Left colon (tissue), 2 donors: ENCODE results near the gene TMEM100. TPM values are rescaled to one million over a fixed set of nuclear protein-coding genes. Genes with fewer than 3 reads are reported as not detected.

Source experiments
- ATAC-seq: fragments of 200-7000 bp; cut with Tn5 transposase; one replicate; pipeline ENCODE4 v1.9.1; 2020; ENCODE audit warnings: mild to moderate bottlenecking, moderate library complexity
- DNase-seq, 2 donors: peaks; one replicate each; pipeline ENCODE4 v3.0.0-alpha.2; 2020
- intact Hi-C, 2 donors: fragments of 100-400 bp; cut with DNase I in 1 of 2; cut with micrococcal nuclease in 1 of 2; formaldehyde crosslinking; loops; one replicate each; pipeline versions ENCODE4 v1.11.2 to v1.14.0; 2022; cut with DNase I, micrococcal nuclease
- total RNA-seq, 2 donors: library from RNA; stranded (reverse); fragmentation: NEBNext Ultra II Directional; extraction: Animal tissue kit (Norgen Biotek cat#: 25700); gene quantifications; one replicate each; pipeline ENCODE4 v1.2.1, GENCODE V29; 2021
- donor health status: DM: no; HTN: no; CAD: no.
- donor health status: DM: yes; HTN: yes; CAD: no.

Gene TMEM100
- total RNA-seq, 2 donors from 2014 or later, result 4.9 to 6.1 TPM

- DNase-seq, result peak in 1 of 2 donors; percentile 21
- intact Hi-C loops, result no loop called here
Observed at GRCh38 chr17:55726440-55726839, 3.8 kb upstream of the TMEM100 start.

DNA sequence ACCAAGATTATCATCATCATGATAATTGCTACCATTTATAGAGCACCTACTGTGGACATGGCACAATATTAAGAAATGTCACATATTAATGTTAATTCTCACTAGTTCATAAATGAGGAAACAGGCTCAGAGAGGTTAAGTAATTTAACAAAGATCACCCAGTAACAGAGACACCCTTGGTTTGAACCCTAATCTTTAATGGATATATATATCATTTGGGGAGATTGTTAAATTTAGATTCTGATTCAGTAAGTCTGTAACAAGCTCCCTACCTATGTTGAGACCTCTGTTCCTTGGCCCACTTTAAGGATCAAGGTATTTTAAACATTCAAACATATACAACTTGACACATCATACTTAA is 804 bp upstream of the TMEM100 start:
- intact Hi-C loops, result no loop called here

More at GRCh38 chr17:55726440-55726839, 3.8 kb upstream of the TMEM100 start:
- no peak for ATAC-seq

GRCh38 chr17:55722016-55722736 is 488 bp downstream of the TMEM100 start:
- intact Hi-C loops, result no loop called here
- ATAC-seq, result no peak
- no peak for DNase-seq

More for the DNA sequence above, 804 bp upstream of the TMEM100 start:
- no peak for DNase-seq
- ATAC-seq, result no peak

DNA sequence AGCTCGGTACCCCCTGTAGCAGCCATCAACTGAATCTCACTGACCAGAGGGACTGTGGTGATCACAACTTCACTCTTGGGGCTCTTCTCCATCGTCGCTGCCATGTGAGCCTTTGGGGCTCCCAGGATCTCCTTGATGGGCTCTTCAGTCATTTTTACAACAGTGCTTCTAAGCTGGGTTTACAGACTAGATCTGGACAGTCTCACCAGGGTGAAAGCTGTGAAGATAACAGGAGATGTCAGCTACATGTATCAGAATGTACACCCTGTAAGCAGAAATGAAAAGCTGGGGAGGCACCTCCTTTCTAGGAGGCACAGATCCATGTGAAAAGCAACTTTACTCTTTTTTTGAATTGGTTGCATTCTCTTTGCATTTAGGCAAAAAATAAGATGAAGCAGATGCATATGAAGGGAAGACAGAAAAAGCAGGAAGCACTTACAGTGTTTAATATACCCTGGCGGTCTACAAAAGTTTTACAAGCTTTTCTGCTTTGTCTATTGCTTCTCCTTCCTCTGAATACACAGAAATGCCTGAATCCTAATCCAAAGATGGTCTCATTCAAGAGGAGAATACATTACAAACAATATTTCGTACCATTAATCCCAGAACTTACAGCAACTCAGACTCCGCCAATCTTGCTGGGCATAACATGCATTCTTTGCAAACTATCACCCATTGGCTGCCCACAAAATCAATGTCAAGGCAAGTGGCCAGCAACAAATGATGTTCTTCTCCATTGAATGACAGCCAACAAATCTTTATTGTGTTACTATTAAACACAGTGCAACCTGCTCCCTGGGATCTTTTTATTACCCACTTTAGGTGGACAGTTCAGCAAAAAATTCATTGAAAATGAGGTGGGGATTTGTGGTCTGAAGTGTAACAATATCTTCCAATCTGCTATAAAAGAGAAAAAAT is 1.5 kb downstream of the TMEM100 start:
- ATAC-seq (no peak), DNase-seq (no peak)
- intact Hi-C loops, result no loop called here

DNA sequence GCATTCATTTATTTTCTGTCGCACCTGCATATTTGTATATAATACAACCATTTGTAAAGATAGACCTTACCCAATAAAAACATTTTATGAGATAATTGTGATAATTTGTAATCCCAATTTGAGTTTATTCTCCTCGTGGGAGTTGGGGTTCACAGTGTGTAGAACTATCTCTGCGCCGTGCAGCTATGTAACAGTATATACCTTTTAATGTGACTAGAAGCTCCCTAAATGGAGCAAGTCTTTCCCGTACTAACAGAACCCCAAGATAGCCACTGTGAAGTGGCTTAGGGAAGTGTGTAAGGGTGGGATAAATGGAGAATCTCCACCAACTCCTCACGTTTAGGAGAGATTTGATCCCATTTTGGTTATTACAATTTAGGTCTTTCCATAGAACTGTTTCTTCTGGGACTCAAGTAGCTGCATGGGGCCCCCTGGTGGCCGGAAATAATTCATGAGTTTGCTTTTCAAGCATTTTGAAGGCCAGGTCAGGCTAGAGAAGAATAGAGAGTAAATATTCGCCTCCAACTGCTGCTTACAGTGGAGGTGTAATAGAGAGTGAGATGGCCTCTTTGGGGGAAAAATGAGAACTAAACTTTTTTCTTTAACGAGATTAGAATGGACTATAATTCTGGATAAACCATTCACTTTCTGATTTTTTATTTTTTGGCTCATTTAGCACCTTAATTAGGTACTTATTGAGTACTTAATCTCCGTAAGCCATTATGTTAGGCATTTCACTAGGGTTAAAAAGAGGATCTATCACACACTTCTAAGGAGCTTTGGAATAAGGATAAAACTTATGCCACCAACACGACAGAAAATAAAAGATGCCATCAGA is 4.5 kb downstream of the TMEM100 start:
- ATAC-seq (peak; percentile 53), DNase-seq (peak; percentile 52 to 85)
- intact Hi-C loops, result no loop called here

DNA sequence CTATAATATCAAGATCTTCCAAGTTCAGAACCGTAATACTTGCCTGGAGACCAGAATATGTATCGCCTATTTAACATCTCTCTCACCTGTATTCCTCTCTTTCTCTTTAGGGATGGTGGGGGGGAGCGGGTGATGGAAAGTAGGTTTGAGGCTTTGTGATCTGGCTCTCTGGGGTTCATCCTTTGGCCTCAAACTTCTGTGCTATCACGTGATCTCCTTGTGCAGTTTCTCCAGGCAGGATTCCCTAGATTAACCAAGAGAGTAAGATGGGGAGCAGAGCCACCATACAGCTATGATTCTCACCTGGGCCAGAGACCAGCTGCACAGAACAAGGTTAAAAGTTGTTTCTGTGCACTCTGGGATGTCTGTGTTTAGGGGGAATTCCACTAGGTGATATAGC is 5.2 kb downstream of the TMEM100 start:
- DNase-seq, result no peak
- intact Hi-C loops, result no loop called here
- no peak for ATAC-seq

GRCh38 chr17:55710829-55711496 is 11.7 kb downstream of the TMEM100 start:
- ATAC-seq (no peak), DNase-seq (no peak)
- intact Hi-C loops, result no loop called here

DNA sequence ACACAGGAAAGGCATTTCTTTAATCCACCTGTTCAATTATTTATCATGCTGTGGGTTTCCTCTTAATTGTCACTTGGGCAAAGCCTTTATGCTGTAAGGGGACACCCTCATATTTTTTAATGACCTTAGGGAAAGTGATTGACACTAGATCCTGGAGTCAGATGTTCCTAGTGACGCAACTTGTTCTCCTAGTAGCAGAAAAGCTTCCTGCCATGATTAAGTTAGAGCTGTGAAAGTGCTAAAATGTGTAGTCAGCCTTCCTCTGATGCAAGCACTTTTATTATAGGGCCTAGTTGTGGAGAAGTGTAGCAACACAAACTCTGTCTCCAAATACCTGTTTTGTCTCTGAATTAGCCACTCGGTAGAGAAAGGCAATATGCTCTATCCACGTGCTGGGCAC is 12.3 kb downstream of the TMEM100 start:
- intact Hi-C loops, result no loop called here
- DNase-seq (no peak), ATAC-seq (no peak)

- intact Hi-C loops, result no loop called here
- DNase-seq (no peak), ATAC-seq (no peak)
Observed at GRCh38 chr17:55709984-55710383, 12.7 kb downstream of the TMEM100 start.

GRCh38 chr17:55709440-55709839 is 13.2 kb downstream of the TMEM100 start:
- no peak for ATAC-seq
- intact Hi-C loops, result no loop called here
- no peak for DNase-seq

DNA sequence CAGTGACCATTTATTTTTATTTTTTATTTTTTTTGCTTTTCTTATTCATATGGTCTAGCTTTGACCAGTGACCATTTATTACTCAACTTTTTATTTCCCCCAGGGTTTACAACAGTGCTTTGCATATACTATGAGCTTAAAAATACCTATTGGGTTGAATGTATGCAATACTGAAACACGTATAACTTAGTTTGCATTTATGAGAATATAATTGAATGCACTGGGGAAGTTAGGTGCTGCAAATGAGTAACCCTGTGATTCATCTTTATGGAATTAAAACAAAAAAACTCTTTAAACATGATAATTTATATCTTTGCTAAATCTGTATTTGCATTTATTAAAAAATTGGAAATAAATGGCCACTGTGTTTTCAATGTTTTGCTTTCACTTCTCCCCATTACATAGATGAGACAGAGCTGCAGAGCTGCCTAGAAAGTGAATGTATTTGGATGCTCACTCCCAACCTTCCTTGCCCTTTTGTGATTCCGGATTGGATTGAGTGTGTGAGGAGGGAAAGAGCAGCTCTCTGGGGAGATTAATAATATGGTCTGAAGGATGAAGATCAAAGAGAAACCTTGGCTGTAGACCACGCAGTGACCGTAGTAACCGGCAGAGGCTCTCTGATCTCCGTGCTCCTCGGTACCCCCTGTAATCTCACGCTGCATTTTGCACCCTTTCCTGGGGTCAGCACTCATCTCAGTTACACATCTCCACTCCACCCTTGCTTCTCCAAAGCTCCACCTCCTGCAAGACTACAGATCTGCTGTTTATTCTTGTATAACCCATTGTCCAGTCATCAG is 14.3 kb downstream of the TMEM100 start:
- intact Hi-C loops, result no loop called here
- DNase-seq (no peak), ATAC-seq (no peak)

DNA sequence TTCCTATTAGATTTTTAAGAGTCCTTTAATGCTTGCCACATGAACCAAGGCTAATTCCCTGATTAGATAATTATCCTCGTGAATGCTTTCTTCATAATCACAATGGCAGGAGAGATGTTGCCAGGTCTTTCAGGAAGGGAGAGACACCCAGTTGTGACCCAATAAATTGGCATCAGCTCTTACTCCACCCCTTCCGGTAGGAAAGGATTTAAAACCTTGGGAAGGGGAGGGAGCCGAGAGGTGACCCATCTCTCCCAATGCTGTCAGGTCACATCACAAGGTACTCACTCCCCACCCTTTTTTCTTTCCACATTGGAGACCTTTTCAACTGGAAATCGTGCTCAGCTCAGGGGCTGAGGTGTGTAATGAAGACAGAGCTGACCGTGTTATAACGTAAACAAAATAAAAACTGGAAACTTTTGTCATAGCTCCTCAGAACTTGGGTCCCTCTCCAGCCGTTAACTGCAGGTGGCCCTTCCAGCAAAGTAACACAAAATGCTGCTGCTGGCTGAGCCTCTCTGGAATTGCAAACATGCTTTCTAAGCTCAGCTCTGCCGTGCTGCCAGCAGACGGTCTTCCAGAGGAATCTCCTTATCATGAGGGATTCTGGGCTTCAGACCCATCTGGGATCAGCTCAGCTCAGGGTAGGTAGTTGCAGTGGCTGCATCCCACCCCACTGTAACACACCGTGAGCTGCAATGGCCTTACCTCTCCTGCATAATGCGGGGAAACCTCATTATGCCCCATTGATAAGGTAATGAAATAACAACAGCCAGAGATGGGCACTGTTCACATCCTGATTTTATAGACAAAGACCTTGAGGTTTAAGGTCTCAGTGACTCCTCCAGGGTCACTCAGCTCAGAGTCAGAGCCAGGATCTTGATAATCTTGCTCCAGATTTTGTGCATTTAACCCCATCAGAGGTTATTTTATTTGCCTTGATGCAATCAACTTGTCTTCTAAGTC is 15.6 kb downstream of the TMEM100 start:
- DNase-seq (no peak), ATAC-seq (no peak)
- intact Hi-C loops, result no loop called here

GRCh38 chr17:55705847-55706246 is 16.8 kb downstream of the TMEM100 start:
- DNase-seq (no peak), ATAC-seq (no peak)
- intact Hi-C loops, result no loop called here

- ATAC-seq (no peak), DNase-seq (no peak)
- intact Hi-C loops, result no loop called here
Observed at GRCh38 chr17:55704401-55704800, 18.3 kb downstream of the TMEM100 start.

DNA sequence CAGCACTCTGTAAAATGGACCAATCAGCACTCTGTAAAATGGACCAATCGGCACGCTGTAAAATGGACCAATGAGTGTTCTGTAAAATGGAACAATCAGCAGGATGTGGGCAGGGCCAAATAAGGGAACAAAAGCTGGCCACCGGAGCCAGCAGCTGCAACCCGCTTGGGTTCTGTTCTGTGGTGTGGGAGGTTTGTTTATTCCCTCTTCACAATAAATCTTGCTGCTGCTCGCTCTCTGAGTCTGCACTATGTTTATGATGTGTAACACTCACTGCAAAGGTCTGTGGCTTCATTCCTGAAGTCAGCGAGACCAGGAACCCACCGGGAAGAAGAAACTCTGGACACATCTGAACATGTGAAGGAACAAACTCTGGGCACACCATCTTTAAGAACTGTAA is 20.5 kb downstream of the TMEM100 start:
- ATAC-seq (no peak), DNase-seq (no peak)
- intact Hi-C loops, result no loop called here

GRCh38 chr17:55699181-55699860 is 23.3 kb downstream of the TMEM100 start:
- intact Hi-C loops, result no loop called here
- ATAC-seq, result no peak
- no peak for DNase-seq
